ENCODE results near the gene PSAPL1. TPM values are rescaled to one million over a fixed set of nuclear protein-coding genes. Genes with fewer than 3 reads are reported as not detected.

PSAPL1 gene
- total RNA-seq, 4 donors from 2014 or later, result 16.4 to 268 (median 137) TPM

DNA sequence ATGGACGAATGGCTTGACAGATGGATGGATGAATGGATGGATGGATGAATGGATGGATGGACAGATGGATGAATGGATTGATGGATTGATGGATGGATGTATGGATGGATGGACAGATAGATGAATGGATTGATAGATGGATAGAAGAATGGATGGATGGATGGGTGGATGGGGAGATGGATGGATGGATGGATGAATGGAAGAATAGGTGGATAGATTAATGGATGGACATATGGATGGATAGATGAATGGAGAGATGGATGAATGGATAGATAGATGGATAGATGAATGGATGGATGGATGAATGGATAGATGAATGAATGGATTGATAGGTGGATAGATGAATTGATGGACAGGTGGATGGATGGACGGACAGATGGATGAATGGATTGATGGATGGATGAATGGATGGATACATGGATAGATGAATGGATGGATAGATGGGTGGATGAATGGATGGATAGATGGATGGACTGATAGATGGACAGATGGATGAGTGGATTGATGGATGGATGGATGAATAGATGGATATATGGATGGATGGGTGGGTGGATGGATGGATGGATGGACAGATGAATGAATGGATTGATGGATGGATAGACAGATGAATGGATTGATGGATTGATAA lies 33.9 kb downstream of the PSAPL1 start:
- Histone ChIP-seq H3K4me1 (no peaks in the 10 kb centered on the region), H3K27me3 (peaks cover 11% of the 10 kb centered on the region), H3K27ac (no peak overlapping the region), H3K4me3 (no peak overlapping the region), H3K36me3 (no peaks in the 10 kb centered on the region), H3K9me3 (no peaks in the 10 kb centered on the region)
- WGBS, result 88% methylated on average over 2 of the region's 2 CpGs
- TF ChIP-seq POLR2A (IDR thresholded peaks at IDR 0.05) (no peak), POLR2AphosphoS5 (IDR thresholded peaks at IDR 0.05) (no peak), EP300 (IDR thresholded peaks at IDR 0.05) (no peak)
- TF ChIP-seq, protein P1, sequence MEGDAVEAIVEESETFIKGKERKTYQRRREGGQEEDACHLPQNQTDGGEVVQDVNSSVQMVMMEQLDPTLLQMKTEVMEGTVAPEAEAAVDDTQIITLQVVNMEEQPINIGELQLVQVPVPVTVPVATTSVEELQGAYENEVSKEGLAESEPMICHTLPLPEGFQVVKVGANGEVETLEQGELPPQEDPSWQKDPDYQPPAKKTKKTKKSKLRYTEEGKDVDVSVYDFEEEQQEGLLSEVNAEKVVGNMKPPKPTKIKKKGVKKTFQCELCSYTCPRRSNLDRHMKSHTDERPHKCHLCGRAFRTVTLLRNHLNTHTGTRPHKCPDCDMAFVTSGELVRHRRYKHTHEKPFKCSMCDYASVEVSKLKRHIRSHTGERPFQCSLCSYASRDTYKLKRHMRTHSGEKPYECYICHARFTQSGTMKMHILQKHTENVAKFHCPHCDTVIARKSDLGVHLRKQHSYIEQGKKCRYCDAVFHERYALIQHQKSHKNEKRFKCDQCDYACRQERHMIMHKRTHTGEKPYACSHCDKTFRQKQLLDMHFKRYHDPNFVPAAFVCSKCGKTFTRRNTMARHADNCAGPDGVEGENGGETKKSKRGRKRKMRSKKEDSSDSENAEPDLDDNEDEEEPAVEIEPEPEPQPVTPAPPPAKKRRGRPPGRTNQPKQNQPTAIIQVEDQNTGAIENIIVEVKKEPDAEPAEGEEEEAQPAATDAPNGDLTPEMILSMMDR (IDR thresholded peaks at IDR 0.05), result no peak
- no peak for DNase-seq (ENCODE audit: low spot score in 2 of 2)

DNA sequence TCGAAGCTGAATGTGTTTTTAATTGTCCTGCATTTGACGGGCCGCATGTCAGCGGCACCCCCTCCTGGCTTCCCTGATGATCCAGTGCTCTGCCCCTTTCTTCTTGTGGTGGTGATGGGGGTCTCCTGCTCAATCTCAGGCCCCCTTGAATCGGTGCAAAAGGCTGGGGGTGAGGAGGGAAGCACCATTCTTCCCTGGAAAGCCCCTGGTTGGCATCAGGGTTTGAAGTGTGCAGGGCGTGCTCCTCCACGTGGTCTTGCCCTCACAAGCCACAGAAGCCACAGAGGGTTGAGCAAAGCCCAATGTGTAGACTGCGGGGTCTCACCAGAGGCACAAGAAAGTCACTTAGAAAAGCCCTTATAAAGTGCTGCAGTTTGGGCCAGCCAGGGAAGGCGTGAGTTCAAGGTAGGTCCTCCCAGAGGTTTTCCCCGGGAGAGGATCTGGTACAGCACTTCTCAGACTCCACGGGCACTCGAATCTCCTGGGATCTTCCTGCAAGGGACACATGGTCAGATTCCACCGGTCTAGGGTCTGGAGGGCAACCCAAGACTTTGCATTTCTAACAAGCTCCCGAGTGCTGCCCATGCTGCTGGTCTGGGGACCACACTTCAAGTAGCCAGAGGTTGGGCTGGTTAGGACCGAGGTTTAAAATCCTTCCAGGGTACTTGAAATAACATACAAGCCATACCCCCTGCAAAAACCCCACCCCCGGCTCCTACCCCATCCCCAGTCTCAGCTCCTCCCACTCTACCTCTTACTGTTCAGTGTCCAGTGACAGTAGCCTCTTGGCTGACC lies 35.1 kb downstream of the PSAPL1 start:
- DNase-seq (ENCODE audit: low spot score in 2 of 2), result peak; percentile 37 to 67
- peaks cover 16% of the 10 kb centered on the region for H3K27me3 ChIP-seq
- no peaks in the 10 kb centered on the region for H3K9me3 ChIP-seq
- H3K36me3 ChIP-seq, result no peaks in the 10 kb centered on the region
- no peak for TF ChIP-seq POLR2A (IDR thresholded peaks at IDR 0.05)
- no peak for TF ChIP-seq POLR2AphosphoS5 (IDR thresholded peaks at IDR 0.05)
- TF ChIP-seq, protein P1 (IDR thresholded peaks at IDR 0.05), result no peak
- no peak for TF ChIP-seq EP300 (IDR thresholded peaks at IDR 0.05)
- no peaks in the 10 kb centered on the region for H3K4me1 ChIP-seq
- no peak overlapping the region for H3K4me3 ChIP-seq
- 78% methylated on average over 14 of the region's 16 CpGs for WGBS
- H3K27ac ChIP-seq, result no peak overlapping the region

DNA sequence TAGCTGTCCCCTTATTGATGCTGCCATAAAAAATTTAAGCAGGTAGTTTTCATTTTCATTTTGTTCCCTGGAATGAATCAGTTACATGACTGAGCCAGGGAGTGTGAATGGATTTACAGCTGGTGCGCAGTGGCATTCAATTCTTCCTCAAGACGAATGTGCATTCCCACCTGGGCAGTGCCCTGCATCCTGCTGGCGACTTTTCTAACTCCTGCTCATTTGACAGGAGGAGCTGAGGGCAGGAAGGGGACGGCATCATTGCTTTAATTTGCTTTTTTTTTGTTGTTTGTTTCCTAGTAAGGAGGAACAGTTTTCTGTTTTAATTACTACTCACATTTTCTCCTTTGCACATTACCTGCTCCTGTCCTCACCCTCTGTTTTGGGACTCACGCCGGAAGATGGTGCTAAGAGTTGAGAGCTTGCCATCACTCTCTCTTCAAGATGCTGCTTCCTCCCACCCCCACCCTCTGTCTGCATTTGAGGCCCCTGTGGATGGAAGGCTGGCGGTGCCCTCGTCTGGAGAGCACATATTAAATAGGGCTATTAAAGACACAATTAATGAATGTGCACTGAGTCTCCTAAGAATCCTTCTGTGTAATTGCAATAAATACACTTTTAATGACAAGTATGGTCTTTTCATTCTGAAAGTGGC lies 35.8 kb downstream of the PSAPL1 start:
- H3K4me1 ChIP-seq, result no peaks in the 10 kb centered on the region
- H3K27me3 ChIP-seq, result peaks cover 21% of the 10 kb centered on the region
- WGBS, result 69% methylated on average over 8 of the region's 8 CpGs
- H3K36me3 ChIP-seq, result no peaks in the 10 kb centered on the region
- H3K9me3 ChIP-seq, result no peaks in the 10 kb centered on the region
- H3K4me3 ChIP-seq, result no peak overlapping the region
- DNase-seq (ENCODE audit: low spot score in 2 of 2), result no peak
- no peak overlapping the region for H3K27ac ChIP-seq
- TF ChIP-seq, protein P1 (IDR thresholded peaks at IDR 0.05), result no peak
- TF ChIP-seq POLR2A (IDR thresholded peaks at IDR 0.05), result no peak
- TF ChIP-seq POLR2AphosphoS5 (IDR thresholded peaks at IDR 0.05), result no peak
- TF ChIP-seq EP300 (IDR thresholded peaks at IDR 0.05), result no peak

DNA sequence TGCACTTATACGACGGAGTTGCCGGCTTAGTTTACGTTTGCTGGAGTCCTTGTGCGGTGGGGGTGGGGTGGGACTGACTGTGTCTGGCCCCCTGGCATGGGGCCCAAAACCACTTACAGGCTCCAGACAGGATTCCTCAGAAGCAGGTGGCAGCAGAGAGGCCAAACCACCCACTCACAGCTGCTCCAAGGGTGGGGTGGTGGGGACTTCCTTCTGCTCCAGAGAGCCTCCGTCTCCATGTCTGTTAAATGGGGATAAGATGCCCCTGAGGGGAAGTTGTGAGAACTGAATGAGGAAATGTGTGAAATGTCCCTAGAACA lies 36.7 kb downstream of the PSAPL1 start:
- no peaks in the 10 kb centered on the region for H3K4me1 ChIP-seq
- H3K27ac ChIP-seq, result no peak overlapping the region
- no peak for TF ChIP-seq EP300 (IDR thresholded peaks at IDR 0.05)
- TF ChIP-seq, protein P1 (IDR thresholded peaks at IDR 0.05), result no peak
- H3K27me3 ChIP-seq, result peaks cover 21% of the 10 kb centered on the region
- H3K4me3 ChIP-seq, result no peak overlapping the region
- WGBS, result 59% methylated on average over 6 of the region's 6 CpGs
- DNase-seq (ENCODE audit: low spot score in 2 of 2), result peak; percentile 41 to 52
- no peaks in the 10 kb centered on the region for H3K36me3 ChIP-seq
- H3K9me3 ChIP-seq, result no peaks in the 10 kb centered on the region
